Measurements from ENCODE around the gene DGLUCY. TPM values are rescaled to one million over a fixed set of nuclear protein-coding genes. Genes with fewer than 3 reads are reported as not detected.

The DGLUCY gene
- total RNA-seq, 1 donor, result 45.6 TPM

DNA sequence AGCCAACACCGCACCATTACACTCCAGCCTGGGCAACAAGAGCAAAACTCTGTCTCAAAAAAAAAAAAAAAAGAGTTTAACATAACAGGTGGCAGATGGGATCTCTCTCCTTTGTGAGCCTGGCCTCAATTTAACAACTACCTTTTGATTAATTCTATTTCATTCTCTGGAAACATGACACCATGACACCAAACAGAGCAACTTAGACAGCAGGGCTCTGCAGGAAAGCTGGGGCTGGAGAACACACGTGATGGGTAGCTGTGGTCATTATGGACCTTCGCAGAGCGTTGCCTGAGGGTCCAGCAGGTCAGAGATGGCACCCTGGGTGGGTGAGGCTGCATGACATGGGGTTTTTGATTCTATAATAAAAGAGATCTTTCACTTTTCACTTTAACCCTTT lies 1.7 kb upstream of the DGLUCY start:
- no peaks in the 10 kb centered on the region for H3K9me3 ChIP-seq (ENCODE audit: low read depth, low read length)
- no peak overlapping the region for H3K27ac ChIP-seq (ENCODE audit: low read depth, low read length)
- H3K27me3 ChIP-seq (ENCODE audit: insufficient read depth, low read length), result no peaks in the 10 kb centered on the region
- no peak overlapping the region for H3K4me3 ChIP-seq (ENCODE audit: insufficient read depth, low read length)
- TF ChIP-seq, protein P1, sequence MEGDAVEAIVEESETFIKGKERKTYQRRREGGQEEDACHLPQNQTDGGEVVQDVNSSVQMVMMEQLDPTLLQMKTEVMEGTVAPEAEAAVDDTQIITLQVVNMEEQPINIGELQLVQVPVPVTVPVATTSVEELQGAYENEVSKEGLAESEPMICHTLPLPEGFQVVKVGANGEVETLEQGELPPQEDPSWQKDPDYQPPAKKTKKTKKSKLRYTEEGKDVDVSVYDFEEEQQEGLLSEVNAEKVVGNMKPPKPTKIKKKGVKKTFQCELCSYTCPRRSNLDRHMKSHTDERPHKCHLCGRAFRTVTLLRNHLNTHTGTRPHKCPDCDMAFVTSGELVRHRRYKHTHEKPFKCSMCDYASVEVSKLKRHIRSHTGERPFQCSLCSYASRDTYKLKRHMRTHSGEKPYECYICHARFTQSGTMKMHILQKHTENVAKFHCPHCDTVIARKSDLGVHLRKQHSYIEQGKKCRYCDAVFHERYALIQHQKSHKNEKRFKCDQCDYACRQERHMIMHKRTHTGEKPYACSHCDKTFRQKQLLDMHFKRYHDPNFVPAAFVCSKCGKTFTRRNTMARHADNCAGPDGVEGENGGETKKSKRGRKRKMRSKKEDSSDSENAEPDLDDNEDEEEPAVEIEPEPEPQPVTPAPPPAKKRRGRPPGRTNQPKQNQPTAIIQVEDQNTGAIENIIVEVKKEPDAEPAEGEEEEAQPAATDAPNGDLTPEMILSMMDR (IDR thresholded peaks at IDR 0.05; ENCODE audit: extremely low read depth, low read depth, low read length), result no peak
- peaks cover 25% of the 10 kb centered on the region for H3K79me2 ChIP-seq (ENCODE audit: insufficient read depth, low read length)
- H2AFZ ChIP-seq (ENCODE audit: low read length), result no peak overlapping the region
- H3K4me1 ChIP-seq (ENCODE audit: insufficient read depth, low read length), result peaks cover 29% of the 10 kb centered on the region
- H3K4me2 ChIP-seq (ENCODE audit: insufficient read depth, low read length), result no peak overlapping the region
- DNase-seq (ENCODE audit: insufficient read length, low spot score, missing footprints), result no peak
- H3K36me3 ChIP-seq (ENCODE audit: insufficient read depth, low read length), result no peaks in the 10 kb centered on the region
- no peaks in the 10 kb centered on the region for H4K20me1 ChIP-seq (ENCODE audit: insufficient read depth, low read length)

GRCh38 chr14:91114079-91115065 lies 499 bp downstream of the DGLUCY start:
- H3K4me2 ChIP-seq (ENCODE audit: insufficient read depth, low read length), result peak overlapping the region; percentile 97
- peaks cover 27% of the 10 kb centered on the region for H3K79me2 ChIP-seq (ENCODE audit: insufficient read depth, low read length)
- no peaks in the 10 kb centered on the region for H3K27me3 ChIP-seq (ENCODE audit: insufficient read depth, low read length)
- H3K36me3 ChIP-seq (ENCODE audit: insufficient read depth, low read length), result no peaks in the 10 kb centered on the region
- H3K4me1 ChIP-seq (ENCODE audit: insufficient read depth, low read length), result peaks cover 29% of the 10 kb centered on the region
- peak overlapping the region; percentile 76 for H3K4me3 ChIP-seq (ENCODE audit: insufficient read depth, low read length)
- H2AFZ ChIP-seq (ENCODE audit: low read length), result peak overlapping the region; percentile 86
- H3K27ac ChIP-seq (ENCODE audit: low read depth, low read length), result peak overlapping the region; percentile 79
- TF ChIP-seq, protein P1 (IDR thresholded peaks at IDR 0.05; ENCODE audit: extremely low read depth, low read depth, low read length), result no peak
- H3K9me3 ChIP-seq (ENCODE audit: low read depth, low read length), result no peaks in the 10 kb centered on the region
- no peaks in the 10 kb centered on the region for H4K20me1 ChIP-seq (ENCODE audit: insufficient read depth, low read length)
- peak; percentile 34 for DNase-seq (ENCODE audit: insufficient read length, low spot score, missing footprints)

DNA sequence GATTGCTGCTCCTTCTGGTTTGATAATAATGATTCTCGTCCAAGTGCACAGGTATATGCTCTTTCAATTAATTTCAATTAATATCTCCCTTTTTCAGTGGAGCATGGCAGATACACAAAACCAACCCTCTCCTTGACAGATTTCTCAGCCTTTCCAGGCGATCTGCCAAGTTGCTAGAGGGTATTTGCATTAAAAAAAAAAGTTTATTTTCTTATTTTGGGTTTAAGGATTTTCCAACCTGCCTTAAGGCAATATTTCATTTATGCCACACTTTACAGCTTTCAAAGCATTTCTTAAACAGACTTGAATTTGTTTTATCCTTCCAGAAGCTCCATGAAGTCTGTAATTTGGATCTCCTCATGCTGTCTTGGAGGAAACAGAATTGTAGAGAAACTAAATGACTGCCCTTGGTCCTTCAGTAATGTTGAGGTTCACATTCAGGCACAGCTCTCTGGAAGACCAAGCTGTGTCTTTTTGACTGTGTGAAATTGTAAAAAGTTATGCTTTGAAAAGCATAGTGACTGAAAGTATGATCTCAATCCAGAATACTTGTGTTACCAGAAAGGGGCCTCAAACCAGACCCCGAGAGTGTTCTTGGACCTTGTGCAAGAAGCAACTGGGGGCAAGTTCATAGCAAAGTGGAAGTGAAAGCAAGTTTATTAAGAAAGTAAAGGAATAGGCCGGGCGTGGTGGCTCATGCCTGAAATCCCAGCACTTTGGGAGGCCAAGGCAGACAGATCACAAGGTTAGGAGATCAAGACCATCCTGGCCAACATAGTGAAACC lies 2.3 kb downstream of the DGLUCY start:
- peaks cover 33% of the 10 kb centered on the region for H3K79me2 ChIP-seq (ENCODE audit: insufficient read depth, low read length)
- no peak for DNase-seq (ENCODE audit: insufficient read length, low spot score, missing footprints)
- no peaks in the 10 kb centered on the region for H3K27me3 ChIP-seq (ENCODE audit: insufficient read depth, low read length)
- H3K4me1 ChIP-seq (ENCODE audit: insufficient read depth, low read length), result peaks cover 31% of the 10 kb centered on the region
- no peak overlapping the region for H2AFZ ChIP-seq (ENCODE audit: low read length)
- no peaks in the 10 kb centered on the region for H3K36me3 ChIP-seq (ENCODE audit: insufficient read depth, low read length)
- no peaks in the 10 kb centered on the region for H3K9me3 ChIP-seq (ENCODE audit: low read depth, low read length)
- TF ChIP-seq, protein P1 (IDR thresholded peaks at IDR 0.05; ENCODE audit: extremely low read depth, low read depth, low read length), result no peak
- no peak overlapping the region for H3K27ac ChIP-seq (ENCODE audit: low read depth, low read length)
- no peaks in the 10 kb centered on the region for H4K20me1 ChIP-seq (ENCODE audit: insufficient read depth, low read length)
- peak overlapping the region; percentile 97 for H3K4me2 ChIP-seq (ENCODE audit: insufficient read depth, low read length)
- H3K4me3 ChIP-seq (ENCODE audit: insufficient read depth, low read length), result no peak overlapping the region

Data from osteoblast (primary cell).